ENCODE results near the gene CSH1. TPM values are rescaled to one million over a fixed set of nuclear protein-coding genes. Genes with fewer than 3 reads are reported as not detected.
"Not testable (repeated sequence)": the region's sequence is repeated elsewhere in the genome, so short reads cannot be mapped to it uniquely, and the experiment has no call there.

Gene CSH1
- total and polyA plus RNA-seq, 2 donors (not counting 1 experiment from before 2014, with no cell fraction given): not detected

GRCh38 chr17:63926164-63926563, 29.8 kb upstream of the CSH1 start:
- 60% methylated on average over 1 of the region's 2 CpGs for WGBS (ENCODE audit: insufficient coverage)
- Mint-ChIP-seq H3K27me3 (no peaks in the 10 kb centered on the region), H3K9me3 (ENCODE audit: insufficient read depth) (no peaks in the 10 kb centered on the region), H3K4me1 (peaks cover 84% of the 10 kb centered on the region), H3K4me3 (peak overlapping the region; percentile 74), H3K27ac (peak overlapping the region; percentile 92)
- Histone ChIP-seq H3K4me1 (ENCODE audit: control insufficient read depth in 2 of 2, insufficient read depth in 2 of 2, low read length in 2 of 2) (peaks cover 82 to 95% of the 10 kb centered on the region in 2 donors), H3K27ac (ENCODE audit: low read length in 2 of 2) (peak overlapping the region; percentile 85 to 89), H3K79me2 (ENCODE audit: control insufficient read depth, insufficient read depth, low read length) (peaks cover 40% of the 10 kb centered on the region), H3K4me2 (replicated peaks; ENCODE audit: low read depth, low read length, poor library complexity, severe bottlenecking) (peak overlapping the region; percentile 97), H3K9me3 (ENCODE audit: control extremely low read depth in 1 of 3, control insufficient read depth in 2 of 3, insufficient read depth in 1 of 3, low read length in 2 of 3) (no peaks in the 10 kb centered on the region), H4K20me1 (ENCODE audit: control insufficient read depth, insufficient read depth, low read length, poor library complexity, severe bottlenecking) (peaks cover 37% of the 10 kb centered on the region), H3K27me3 (replicated peaks in 1 of 4; ENCODE audit: control extremely low read depth in 1 of 4, control insufficient read depth in 3 of 4, insufficient read depth in 4 of 4, low read length in 3 of 4) (no peaks in the 10 kb centered on the region), H2AFZ (ENCODE audit: insufficient read depth, low read depth, low read length, poor library complexity, severe bottlenecking) (no peak overlapping the region), H3K4me3 (ENCODE audit: control extremely low read depth in 1 of 5, extremely low read depth in 1 of 5, insufficient read depth in 1 of 5, low read depth in 2 of 5, low read length in 4 of 5) (no peak overlapping the region), H3K36me3 (replicated peaks in 1 of 2; ENCODE audit: control extremely low read depth in 1 of 2, control insufficient read depth in 1 of 2, extremely low read depth in 1 of 2, insufficient read depth in 2 of 2, low read length in 1 of 2) (peaks cover 0 to 44% of the 10 kb centered on the region in 2 experiments), H3K9ac (ENCODE audit: low read length) (peak overlapping the region; percentile 1)
- intact Hi-C loops (cut with micrococcal nuclease): no loop called here
- DNase-seq (no peak), ATAC-seq (ENCODE audit: low read depth) (no peak)
- TF ChIP-seq, protein P1, sequence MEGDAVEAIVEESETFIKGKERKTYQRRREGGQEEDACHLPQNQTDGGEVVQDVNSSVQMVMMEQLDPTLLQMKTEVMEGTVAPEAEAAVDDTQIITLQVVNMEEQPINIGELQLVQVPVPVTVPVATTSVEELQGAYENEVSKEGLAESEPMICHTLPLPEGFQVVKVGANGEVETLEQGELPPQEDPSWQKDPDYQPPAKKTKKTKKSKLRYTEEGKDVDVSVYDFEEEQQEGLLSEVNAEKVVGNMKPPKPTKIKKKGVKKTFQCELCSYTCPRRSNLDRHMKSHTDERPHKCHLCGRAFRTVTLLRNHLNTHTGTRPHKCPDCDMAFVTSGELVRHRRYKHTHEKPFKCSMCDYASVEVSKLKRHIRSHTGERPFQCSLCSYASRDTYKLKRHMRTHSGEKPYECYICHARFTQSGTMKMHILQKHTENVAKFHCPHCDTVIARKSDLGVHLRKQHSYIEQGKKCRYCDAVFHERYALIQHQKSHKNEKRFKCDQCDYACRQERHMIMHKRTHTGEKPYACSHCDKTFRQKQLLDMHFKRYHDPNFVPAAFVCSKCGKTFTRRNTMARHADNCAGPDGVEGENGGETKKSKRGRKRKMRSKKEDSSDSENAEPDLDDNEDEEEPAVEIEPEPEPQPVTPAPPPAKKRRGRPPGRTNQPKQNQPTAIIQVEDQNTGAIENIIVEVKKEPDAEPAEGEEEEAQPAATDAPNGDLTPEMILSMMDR (IDR thresholded peaks at IDR 0.05): no peak
- no peak for TF ChIP-seq EZH2 (IDR thresholded peaks at IDR 0.05; ENCODE audit: borderline replicate concordance, insufficient read depth, low read depth, low read length, poor library complexity, severe bottlenecking)
- ChIA-PET POLR2A (interaction anchor here (0.5 to 12.1 kb wide), 7 partner anchors 11 to 96 kb away, joined by 3 to 360 read pairs (median 4); no protein-coding TSS in a partner anchor), CTCF (interaction anchor here (0.7 to 26.0 kb wide), 12 partner anchors 8 to 208 kb away, joined by 3 to 834 read pairs (median 6); partner anchors contain the start of genes CD79B, CSHL1 and ICAM2)

DNA sequence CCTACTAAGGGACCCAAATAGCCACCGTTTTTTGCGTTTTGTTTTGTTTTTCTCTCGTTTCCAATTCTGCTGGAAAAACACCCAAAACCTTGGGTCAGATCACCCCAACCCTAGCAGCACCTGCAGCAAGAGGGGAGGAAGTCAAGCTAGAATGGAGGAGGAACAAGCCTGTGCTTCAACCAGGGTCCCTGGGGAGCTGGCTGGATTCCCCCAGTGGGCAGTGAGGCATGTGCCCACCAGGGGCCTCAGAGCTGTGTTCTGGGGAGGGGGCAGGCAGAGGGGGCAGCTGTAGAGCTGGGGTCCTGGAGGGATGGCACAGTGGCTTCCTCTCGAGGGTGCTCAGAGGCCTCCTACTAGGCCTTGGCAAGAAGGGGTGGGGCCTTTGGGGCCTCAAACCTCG, 29.2 kb upstream of the CSH1 start:
- peak overlapping the region; percentile 85 to 89 for H3K27ac ChIP-seq (ENCODE audit: low read length in 2 of 2)
- CTCF ChIA-PET: interaction anchor here (0.8 to 26.0 kb wide), 10 partner anchors 8 to 208 kb away, joined by 3 to 834 read pairs (median 8); partner anchors contain the start of genes CD79B, CSHL1 and ICAM2
- peaks cover 87 to 98% of the 10 kb centered on the region in 2 donors for H3K4me1 ChIP-seq (ENCODE audit: control insufficient read depth in 2 of 2, insufficient read depth in 2 of 2, low read length in 2 of 2)
- no peaks in the 10 kb centered on the region for H3K9me3 ChIP-seq (ENCODE audit: control extremely low read depth in 1 of 3, control insufficient read depth in 2 of 3, insufficient read depth in 1 of 3, low read length in 2 of 3)
- H3K9me3 Mint-ChIP-seq (ENCODE audit: insufficient read depth): no peaks in the 10 kb centered on the region
- peaks cover 85% of the 10 kb centered on the region for H3K4me1 Mint-ChIP-seq
- peak overlapping the region; percentile 92 for H3K27ac Mint-ChIP-seq
- H3K4me3 ChIP-seq (ENCODE audit: control extremely low read depth in 1 of 5, extremely low read depth in 1 of 5, insufficient read depth in 1 of 5, low read depth in 2 of 5, low read length in 4 of 5): peak overlapping the region in 1 of 5 experiments; percentile 15
- TF ChIP-seq, protein P1 (IDR thresholded peaks at IDR 0.05): no peak
- TF ChIP-seq EZH2 (IDR thresholded peaks at IDR 0.05; ENCODE audit: borderline replicate concordance, insufficient read depth, low read depth, low read length, poor library complexity, severe bottlenecking): no peak
- DNase-seq (peak; percentile 91), ATAC-seq (ENCODE audit: low read depth) (peak; percentile 67)
- peaks cover 0 to 39% of the 10 kb centered on the region in 2 experiments for H3K36me3 ChIP-seq (replicated peaks in 1 of 2; ENCODE audit: control extremely low read depth in 1 of 2, control insufficient read depth in 1 of 2, extremely low read depth in 1 of 2, insufficient read depth in 2 of 2, low read length in 1 of 2)
- WGBS (ENCODE audit: insufficient coverage): 0% methylated on average over 1 of the region's 5 CpGs
- H3K27me3 ChIP-seq (replicated peaks in 1 of 4; ENCODE audit: control extremely low read depth in 1 of 4, control insufficient read depth in 3 of 4, insufficient read depth in 4 of 4, low read length in 3 of 4): no peaks in the 10 kb centered on the region
- peak overlapping the region; percentile 97 for H3K4me2 ChIP-seq (replicated peaks; ENCODE audit: low read depth, low read length, poor library complexity, severe bottlenecking)
- H3K4me3 Mint-ChIP-seq: peak overlapping the region; percentile 74
- peak overlapping the region; percentile 1 for H3K9ac ChIP-seq (ENCODE audit: low read length)
- H3K27me3 Mint-ChIP-seq: no peaks in the 10 kb centered on the region
- POLR2A ChIA-PET: interaction anchor here (0.5 to 12.1 kb wide), 9 partner anchors 8 to 478 kb away, joined by 3 to 360 read pairs (median 5); no protein-coding TSS in a partner anchor
- H3K79me2 ChIP-seq (ENCODE audit: control insufficient read depth, insufficient read depth, low read length): peaks cover 40% of the 10 kb centered on the region
- intact Hi-C loops (cut with micrococcal nuclease): no loop called here
- H2AFZ ChIP-seq (ENCODE audit: insufficient read depth, low read depth, low read length, poor library complexity, severe bottlenecking): no peak overlapping the region
- H4K20me1 ChIP-seq (ENCODE audit: control insufficient read depth, insufficient read depth, low read length, poor library complexity, severe bottlenecking): peaks cover 31% of the 10 kb centered on the region

- H3K36me3 ChIP-seq (replicated peaks in 1 of 2; ENCODE audit: control extremely low read depth in 1 of 2, control insufficient read depth in 1 of 2, extremely low read depth in 1 of 2, insufficient read depth in 2 of 2, low read length in 1 of 2); H4K20me1 ChIP-seq (ENCODE audit: control insufficient read depth, insufficient read depth, low read length, poor library complexity, severe bottlenecking); H3K9me3 Mint-ChIP-seq (ENCODE audit: insufficient read depth); H3K27me3 Mint-ChIP-seq; H3K27me3 ChIP-seq (replicated peaks in 1 of 4; ENCODE audit: control extremely low read depth in 1 of 4, control insufficient read depth in 3 of 4, insufficient read depth in 4 of 4, low read length in 3 of 4); H3K9me3 ChIP-seq (ENCODE audit: control extremely low read depth in 1 of 3, control insufficient read depth in 2 of 3, insufficient read depth in 1 of 3, low read length in 2 of 3); H2AFZ ChIP-seq (ENCODE audit: insufficient read depth, low read depth, low read length, poor library complexity, severe bottlenecking): not testable (repeated sequence)
- ATAC-seq (ENCODE audit: low read depth) (peak; percentile 44), DNase-seq (peak; percentile 86)
- Mint-ChIP-seq H3K27ac (peak overlapping the region; percentile 94), H3K4me3 (peak overlapping the region; percentile 83), H3K4me1 (peaks cover 77% of the 10 kb centered on the region)
- WGBS (ENCODE audit: insufficient coverage): 6% methylated on average over 7 of the region's 9 CpGs
- peak overlapping the region in 3 of 5 experiments; percentile 9 to 41 (median 18) for H3K4me3 ChIP-seq (ENCODE audit: control extremely low read depth in 1 of 5, extremely low read depth in 1 of 5, insufficient read depth in 1 of 5, low read depth in 2 of 5, low read length in 4 of 5)
- H3K4me2 ChIP-seq (replicated peaks; ENCODE audit: low read depth, low read length, poor library complexity, severe bottlenecking): peak overlapping the region; percentile 53
- intact Hi-C loops (cut with micrococcal nuclease): loop anchor here (1.0 to 5.0 kb wide), 2 partner anchors 10 to 340 kb away; partner anchors contain the start of genes CD79B and TEX2
- H3K9ac ChIP-seq (ENCODE audit: low read length): peak overlapping the region; percentile 14
- peak overlapping the region; percentile 83 to 89 for H3K27ac ChIP-seq (ENCODE audit: low read length in 2 of 2)
- H3K79me2 ChIP-seq (ENCODE audit: control insufficient read depth, insufficient read depth, low read length): peaks cover 26% of the 10 kb centered on the region
- ChIA-PET CTCF (interaction anchor here (1.7 to 26.0 kb wide), 7 partner anchors 10 to 102 kb away, joined by 5 to 834 read pairs (median 185); partner anchors contain the start of genes CD79B, CSHL1 and ICAM2), POLR2A (interaction anchor here (0.6 to 6.8 kb wide), 10 partner anchors 9 to 207 kb away, joined by 3 to 160 read pairs (median 4); partner anchors contain the start of genes CD79B, ERN1 and ICAM2)
- peaks cover 77 to 89% of the 10 kb centered on the region in 2 donors for H3K4me1 ChIP-seq (ENCODE audit: control insufficient read depth in 2 of 2, insufficient read depth in 2 of 2, low read length in 2 of 2)
Measured at GRCh38 chr17:63922402-63922801, 26.0 kb upstream of the CSH1 start.
